Sigmoid colon (tissue), 7 donors: ENCODE measurements around the gene ECHS1. TPM values are rescaled to one million over a fixed set of nuclear protein-coding genes. Genes with fewer than 3 reads are reported as not detected.
A peak's percentile ranks its signal among the peaks of the same experiment; 100 is the strongest.

Source experiments
- DNase-seq: peaks from one replicate; pipeline ENCODE4 v3.0.0-alpha.2; 2019
- H3K27ac ChIP-seq, 4 donors: fragments of 200-600 bp; sonication (generic); one replicate each; pipeline ENCODE4 v1.5.1; 2016 to 2019; ENCODE audit warnings: mild to moderate bottlenecking in 1 of 4
- H3K27me3 ChIP-seq, 3 donors: fragments of 200-600 bp; sonication (generic); one replicate each; pipeline ENCODE4 v1.5.1; 2019; ENCODE audit warnings: mild to moderate bottlenecking in 1 of 3
- H3K36me3 ChIP-seq, 4 donors: fragments of 200-600 bp; sonication (generic); one replicate each; pipeline ENCODE4 v1.5.1; 2016 to 2019
- H3K4me1 ChIP-seq, 4 donors: fragments of 200-600 bp; sonication (generic); one replicate each; pipeline ENCODE4 v1.5.1; 2017 to 2019
- H3K4me3 ChIP-seq, 4 donors: fragments of 200-600 bp; sonication (generic); one replicate each; pipeline ENCODE4 v1.5.1; 2017 to 2019; ENCODE audit warnings: mild to moderate bottlenecking in 2 of 4, moderate library complexity in 1 of 4
- H3K9me3 ChIP-seq, 4 donors: fragments of 200-600 bp in 3 of 4; sonication (generic) in 3 of 4; one replicate each; pipeline versions ENCODE4 v1.5.1 to v1.6.1; 2013 to 2019
- CTCF ChIP-seq, 4 experiments: fragments of 450-650 bp in 3 of 4; fragments of 200-600 bp in 1 of 4; IDR thresholded peaks; one replicate each; pipeline ENCODE4 v1.5.1; 2016 to 2019; ENCODE audit warnings: antibody characterized with exemption in 4 of 4, mild to moderate bottlenecking in 3 of 4, moderate library complexity in 2 of 4
- EP300 ChIP-seq, 4 donors: sonication (generic); formaldehyde crosslinking; IDR thresholded peaks; one replicate each; pipeline ENCODE4 v1.6.1; 2017; ENCODE audit warnings: antibody characterized with exemption in 4 of 4
- POLR2A ChIP-seq, 2 donors: fragments of 450-650 bp; IDR thresholded peaks; one replicate each; pipeline ENCODE4 v1.6.1; 2016; ENCODE audit warnings: antibody characterized with exemption in 2 of 2, mild to moderate bottlenecking in 2 of 2, moderate library complexity in 2 of 2
- POLR2AphosphoS5 ChIP-seq, 4 donors: sonication (generic); formaldehyde crosslinking; IDR thresholded peaks; one replicate each; pipeline ENCODE4 v1.6.1; 2017; ENCODE audit warnings: antibody characterized with exemption in 4 of 4
- WGBS, 2 donors: extraction: QIAGEN DNeasy Blood & Tissue Kit; methylation state at CpG; one replicate each; pipeline ENCODE4 v1.1.7; 2013; 5-methylcytosine and 5-hydroxymethylcytosine counted together
- intact Hi-C: fragments of 100-400 bp; cut with DNase I; formaldehyde crosslinking; loops from one replicate; pipeline ENCODE4 v1.15.1; 2023
- polyA plus RNA-seq, 3 donors: library from polyadenylated mRNA; stranded (reverse); fragments of 200-250 nt; gene quantifications; one replicate each; pipeline ENCODE4 v1.2.3, GENCODE V29; 2013
- total RNA-seq, 4 donors: library from RNA; depleted of rRNA; stranded (reverse); fragments of >200 nt; gene quantifications; one replicate each; pipeline ENCODE4 v1.1.0, GENCODE V29; 2016
- donor health status: healthy with polysubstance abuse.
- donor health status: Bipolar disorder and iron deficiency.
- donor health status: healthy.

ECHS1 gene
- total and polyA plus RNA-seq, 7 donors, result 58.6 to 360 (median 87.0) TPM

DNA sequence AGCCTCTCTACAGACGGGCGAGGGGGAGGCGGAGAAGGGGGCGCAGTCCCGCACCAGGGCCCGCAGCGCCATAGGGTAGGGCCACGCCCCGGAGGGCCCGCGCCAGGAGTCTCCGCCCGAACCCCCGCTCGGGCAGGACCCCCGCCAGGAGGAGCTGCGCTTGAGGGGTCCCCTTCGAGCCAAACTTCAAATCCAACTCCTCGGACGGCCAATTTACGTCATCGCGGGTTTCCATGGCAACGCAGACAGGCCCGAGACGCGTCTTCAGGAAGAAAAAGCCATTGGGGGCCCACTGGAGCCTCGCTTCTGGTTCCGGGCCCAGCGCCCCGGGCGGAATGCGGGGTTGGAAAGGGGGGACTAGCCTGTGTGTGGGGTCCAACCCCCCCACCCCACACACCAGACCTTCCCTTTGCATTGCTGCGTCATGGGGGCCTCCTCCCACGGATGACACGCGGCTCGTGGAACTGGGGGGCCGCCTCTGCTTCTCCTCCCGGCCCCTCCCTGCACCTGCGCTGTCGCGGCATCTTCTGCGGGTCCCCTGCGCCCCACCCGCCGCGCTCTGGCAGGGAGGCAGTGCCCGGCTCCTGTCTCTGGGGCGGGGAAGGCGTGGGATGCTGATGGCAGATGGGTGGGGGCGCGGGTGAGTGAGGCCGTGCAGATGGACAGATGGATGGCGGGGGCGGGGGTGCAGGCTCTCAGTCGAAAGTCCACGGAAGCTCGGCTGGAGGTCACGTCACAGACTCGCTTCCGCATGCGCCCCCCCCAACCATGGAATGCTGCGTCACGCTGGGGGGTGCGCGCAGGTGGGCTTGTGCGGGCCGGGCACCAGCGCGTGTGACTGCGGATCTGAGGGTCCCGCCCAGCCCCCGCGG, 37.7 kb downstream of the ECHS1 start:
- Histone ChIP-seq H3K4me3 (peak overlapping the region; percentile 10 to 45 (median 35)), H3K27me3 (peaks cover 27 to 90% (median 70%) of the 10 kb centered on the region in 3 donors), H3K27ac (no peak overlapping the region), H3K4me1 (peaks cover 0 to 25% (median 23%) of the 10 kb centered on the region in 4 donors), H3K9me3 (no peaks in the 10 kb centered on the region), H3K36me3 (no peaks in the 10 kb centered on the region)
- intact Hi-C loops, result no loop called here
- no peak for DNase-seq
- TF ChIP-seq POLR2AphosphoS5 (IDR thresholded peaks at IDR 0.05), result no peak
- TF ChIP-seq EP300 (IDR thresholded peaks at IDR 0.05), result no peak
- TF ChIP-seq CTCF (IDR thresholded peaks at IDR 0.05), result no peak
- TF ChIP-seq POLR2A (IDR thresholded peaks at IDR 0.05), result no peak
- 2 to 3% methylated on average over 75 of the region's 75 CpGs for WGBS, 2 donors

GRCh38 chr10:133334503-133335245, 38.5 kb downstream of the ECHS1 start:
- H3K27me3 ChIP-seq, result peaks cover 27 to 87% (median 70%) of the 10 kb centered on the region in 3 donors

GRCh38 chr10:133332936-133333699, 40.0 kb downstream of the ECHS1 start:
- peak; percentile 30 for DNase-seq
- intact Hi-C loops, result no loop called here
- Histone ChIP-seq H3K27ac (no peak overlapping the region), H3K4me3 (no peak overlapping the region), H3K36me3 (no peaks in the 10 kb centered on the region), H3K4me1 (peaks cover 0 to 34% (median 32%) of the 10 kb centered on the region in 4 donors), H3K9me3 (no peaks in the 10 kb centered on the region), H3K27me3 (peaks cover 38 to 87% (median 71%) of the 10 kb centered on the region in 3 donors)
- no peak for TF ChIP-seq CTCF (IDR thresholded peaks at IDR 0.05)
- TF ChIP-seq POLR2A (IDR thresholded peaks at IDR 0.05), result no peak
- no peak for TF ChIP-seq EP300 (IDR thresholded peaks at IDR 0.05)
- TF ChIP-seq POLR2AphosphoS5 (IDR thresholded peaks at IDR 0.05), result no peak
- 81 to 82% methylated on average over 30 of the region's 30 CpGs for WGBS, 2 donors

More at GRCh38 chr10:133334503-133335245, 38.5 kb downstream of the ECHS1 start:
- 18 to 19% methylated on average over 51 of the region's 51 CpGs for WGBS, 2 donors
- Histone ChIP-seq H3K4me1 (peaks cover 0 to 29% (median 28%) of the 10 kb centered on the region in 4 donors), H3K36me3 (no peaks in the 10 kb centered on the region), H3K4me3 (peak overlapping the region; percentile 10 to 45 (median 35)), H3K27ac (no peak overlapping the region), H3K9me3 (no peaks in the 10 kb centered on the region)
- intact Hi-C loops, result no loop called here
- DNase-seq, result no peak
- TF ChIP-seq POLR2AphosphoS5 (IDR thresholded peaks at IDR 0.05) (no peak), EP300 (IDR thresholded peaks at IDR 0.05) (no peak), POLR2A (IDR thresholded peaks at IDR 0.05) (no peak), CTCF (IDR thresholded peaks at IDR 0.05) (no peak)

- H3K27me3 ChIP-seq, result peaks cover 43 to 87% (median 71%) of the 10 kb centered on the region in 3 donors
- WGBS, 2 donors, result 8 to 10% methylated on average over 37 of the region's 37 CpGs
- TF ChIP-seq EP300 (IDR thresholded peaks at IDR 0.05), result no peak
- peak; percentile 64 to 96 (median 76) for TF ChIP-seq CTCF (IDR thresholded peaks at IDR 0.05)
- peak in 1 of 4 donors; percentile 25 for TF ChIP-seq POLR2AphosphoS5 (IDR thresholded peaks at IDR 0.05)
- peaks cover 0 to 28% (median 25%) of the 10 kb centered on the region in 4 donors for H3K4me1 ChIP-seq
- peak; percentile 88 for DNase-seq
- peak overlapping the region in 3 of 4 donors; percentile 21 to 31 (median 25) for H3K4me3 ChIP-seq
- no peaks in the 10 kb centered on the region for H3K36me3 ChIP-seq
- intact Hi-C loops, result loop anchor here (1.0 to 5.0 kb wide), 2 partner anchors 63 to 191 kb away; partner anchors contain the start of gene MTG1
- no peaks in the 10 kb centered on the region for H3K9me3 ChIP-seq
- no peak overlapping the region for H3K27ac ChIP-seq
These were observed 43.5 kb downstream of the ECHS1 start for GRCh38 chr10:133329491-133330202.
